Transverse colon (tissue), 3 donors: ENCODE data around the gene CLEC18A.
"Not testable (repeated sequence)": the region's sequence is repeated elsewhere in the genome, so short reads cannot be mapped to it uniquely, and the experiment has no call there.

ENCODE experiments used
- CTCF ChIP-seq, 5 experiments: fragments of 200-600 bp in 3 of 5; fragments of 450-650 bp in 2 of 5; sonication (generic) in 3 of 5; IDR thresholded peaks; 1 replicate in 2 of 5; 2 replicates in 3 of 5; pipeline ENCODE4 v1.5.1; 2016 to 2017; ENCODE audit warnings: antibody characterized with exemption in 5 of 5, inconsistent platforms in 3 of 5, mild to moderate bottlenecking in 2 of 5, moderate library complexity in 1 of 5
- POLR2A ChIP-seq: fragments of 450-650 bp; IDR thresholded peaks from one replicate; pipeline ENCODE4 v1.6.1; 2016; ENCODE audit warnings: antibody characterized with exemption, mild to moderate bottlenecking, moderate library complexity

GRCh38 chr16:69952116-69952515, 982 bp downstream of the CLEC18A start:
- not testable (repeated sequence) for TF ChIP-seq POLR2A; CTCF (IDR thresholded peaks at IDR 0.05)
